ENCODE data around the gene PXYLP1.
"Not testable (repeated sequence)": the region's sequence is repeated elsewhere in the genome, so short reads cannot be mapped to it uniquely, and the experiment has no call there.

The PXYLP1 gene

GRCh38 chr3:141312354-141313092 is 80.9 kb downstream of the PXYLP1 start:
- H3K9me3 ChIP-seq (ENCODE audit: control insufficient read depth, low read length): no peaks in the 10 kb centered on the region
- H3K4me1 ChIP-seq (ENCODE audit: control insufficient read depth, insufficient read depth, low read length, poor library complexity, severe bottlenecking): no peaks in the 10 kb centered on the region
- peak overlapping the region; percentile 62 for H3K27ac ChIP-seq (ENCODE audit: low read depth, low read length, severe bottlenecking)
- H3K36me3 ChIP-seq (ENCODE audit: control insufficient read depth, insufficient read depth, low read length): no peaks in the 10 kb centered on the region
- peak overlapping the region; percentile 82 for H3K4me3 ChIP-seq (ENCODE audit: extremely low read depth, insufficient read depth, low read length, poor library complexity, severe bottlenecking)
- WGBS, 2 experiments (ENCODE audit: insufficient coverage in 2 of 2): 92 to 94% methylated on average over 15 of the region's 16 CpGs

DNA sequence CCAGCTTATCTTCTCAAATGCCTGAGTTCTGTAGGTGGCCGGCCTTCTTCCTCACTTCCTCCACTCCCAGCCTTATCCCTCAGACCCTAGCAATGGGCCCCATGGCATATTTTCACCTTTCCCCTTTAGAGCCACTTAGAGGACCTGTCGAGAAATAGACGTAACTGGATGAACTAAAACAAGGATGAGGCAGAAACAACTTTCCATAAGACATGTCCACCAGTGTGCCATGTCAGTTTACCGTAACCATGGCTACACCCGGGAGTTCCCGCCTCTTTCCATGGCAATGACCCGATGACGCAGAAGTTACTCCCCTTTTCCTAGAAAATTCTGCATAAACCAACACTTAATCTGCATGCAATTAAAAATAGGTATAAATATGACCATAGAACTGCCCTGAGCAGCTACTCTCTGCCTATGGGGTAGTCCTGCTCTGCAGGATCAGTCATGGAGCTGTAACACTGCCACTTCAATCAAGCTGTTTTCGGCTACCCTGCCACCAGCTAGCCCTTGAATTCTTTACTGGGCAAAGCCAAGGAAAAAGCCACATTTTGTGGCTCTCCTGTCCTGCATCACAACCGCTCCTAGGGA is 81.6 kb downstream of the PXYLP1 start:
- H3K36me3 ChIP-seq (ENCODE audit: control insufficient read depth, insufficient read depth, low read length): no peaks in the 10 kb centered on the region
- H3K27ac ChIP-seq (ENCODE audit: low read depth, low read length, severe bottlenecking): no peak overlapping the region
- H3K9me3 ChIP-seq (ENCODE audit: control insufficient read depth, low read length): no peaks in the 10 kb centered on the region
- no peaks in the 10 kb centered on the region for H3K4me1 ChIP-seq (ENCODE audit: control insufficient read depth, insufficient read depth, low read length, poor library complexity, severe bottlenecking)
- no peak overlapping the region for H3K4me3 ChIP-seq (ENCODE audit: extremely low read depth, insufficient read depth, low read length, poor library complexity, severe bottlenecking)
- WGBS, 2 experiments (ENCODE audit: insufficient coverage in 2 of 2): 89 to 92% methylated on average over 5 to 8 of the region's 10 CpGs

- not testable (repeated sequence) for H3K4me1 ChIP-seq (ENCODE audit: control insufficient read depth, insufficient read depth, low read length, poor library complexity, severe bottlenecking); H3K4me3 ChIP-seq (ENCODE audit: extremely low read depth, insufficient read depth, low read length, poor library complexity, severe bottlenecking); H3K9me3 ChIP-seq (ENCODE audit: control insufficient read depth, low read length); H3K27ac ChIP-seq (ENCODE audit: low read depth, low read length, severe bottlenecking); H3K36me3 ChIP-seq (ENCODE audit: control insufficient read depth, insufficient read depth, low read length)
- WGBS, 2 experiments (ENCODE audit: insufficient coverage in 2 of 2): 100% methylated on average over 2 of the region's 4 CpGs; no CpG with 5 or more reads in 1 of the 2 experiments
Observed at GRCh38 chr3:141314415-141314814, 82.8 kb downstream of the PXYLP1 start.

DNA sequence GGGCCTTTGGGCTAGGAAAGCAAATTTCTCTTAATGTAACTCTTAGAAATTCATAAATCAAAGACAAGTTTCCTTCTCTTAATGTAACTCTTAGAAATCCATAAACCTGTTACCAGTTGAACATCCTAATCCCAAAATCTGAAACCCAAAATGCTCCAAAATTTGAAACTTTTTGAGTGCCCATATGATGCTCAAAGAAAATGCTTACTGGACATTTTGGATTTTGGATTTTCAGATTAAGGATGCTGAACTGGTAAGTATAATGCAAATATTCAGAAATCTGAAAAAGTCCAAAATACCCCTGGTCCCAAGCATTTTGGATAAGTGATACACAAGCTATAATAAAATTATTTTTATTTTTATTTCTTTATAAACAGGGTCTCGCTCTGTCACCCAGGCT is 85.2 kb downstream of the PXYLP1 start:
- Histone ChIP-seq H3K27ac (ENCODE audit: low read depth, low read length, severe bottlenecking) (no peak overlapping the region), H3K4me1 (ENCODE audit: control insufficient read depth, insufficient read depth, low read length, poor library complexity, severe bottlenecking) (peaks cover 5% of the 10 kb centered on the region), H3K36me3 (ENCODE audit: control insufficient read depth, insufficient read depth, low read length) (no peaks in the 10 kb centered on the region), H3K4me3 (ENCODE audit: extremely low read depth, insufficient read depth, low read length, poor library complexity, severe bottlenecking) (no peak overlapping the region), H3K9me3 (ENCODE audit: control insufficient read depth, low read length) (peaks cover 7% of the 10 kb centered on the region)
- WGBS, 2 experiments (ENCODE audit: insufficient coverage in 2 of 2): no CpG with 5 or more reads among the region's 1 CpG

- Histone ChIP-seq H3K27ac (ENCODE audit: low read depth, low read length, severe bottlenecking) (no peak overlapping the region), H3K4me1 (ENCODE audit: control insufficient read depth, insufficient read depth, low read length, poor library complexity, severe bottlenecking) (peaks cover 5% of the 10 kb centered on the region), H3K36me3 (ENCODE audit: control insufficient read depth, insufficient read depth, low read length) (no peaks in the 10 kb centered on the region), H3K9me3 (ENCODE audit: control insufficient read depth, low read length) (peaks cover 7% of the 10 kb centered on the region), H3K4me3 (ENCODE audit: extremely low read depth, insufficient read depth, low read length, poor library complexity, severe bottlenecking) (no peak overlapping the region)
Observed at GRCh38 chr3:141320399-141321108, 88.9 kb downstream of the PXYLP1 start.

GRCh38 chr3:141321109-141321497 is 89.5 kb downstream of the PXYLP1 start:
- no peak overlapping the region for H3K27ac ChIP-seq (ENCODE audit: low read depth, low read length, severe bottlenecking)
- H3K36me3 ChIP-seq (ENCODE audit: control insufficient read depth, insufficient read depth, low read length): no peaks in the 10 kb centered on the region
- H3K4me3 ChIP-seq (ENCODE audit: extremely low read depth, insufficient read depth, low read length, poor library complexity, severe bottlenecking): no peak overlapping the region
- no CpG with 5 or more reads among the region's 1 CpG for WGBS, 2 experiments (ENCODE audit: insufficient coverage in 2 of 2)
- H3K4me1 ChIP-seq (ENCODE audit: control insufficient read depth, insufficient read depth, low read length, poor library complexity, severe bottlenecking): peaks cover 6% of the 10 kb centered on the region
- H3K9me3 ChIP-seq (ENCODE audit: control insufficient read depth, low read length): peaks cover 7% of the 10 kb centered on the region

GRCh38 chr3:141323936-141324704 is 92.5 kb downstream of the PXYLP1 start:
- no peak overlapping the region for H3K4me3 ChIP-seq (ENCODE audit: extremely low read depth, insufficient read depth, low read length, poor library complexity, severe bottlenecking)
- no peak overlapping the region for H3K27ac ChIP-seq (ENCODE audit: low read depth, low read length, severe bottlenecking)
- no peaks in the 10 kb centered on the region for H3K36me3 ChIP-seq (ENCODE audit: control insufficient read depth, insufficient read depth, low read length)
- peaks cover 7% of the 10 kb centered on the region for H3K9me3 ChIP-seq (ENCODE audit: control insufficient read depth, low read length)
- 88% methylated on average over 3 of the region's 4 CpGs; no CpG with 5 or more reads in 1 of the 2 experiments for WGBS, 2 experiments (ENCODE audit: insufficient coverage in 2 of 2)
- peaks cover 9% of the 10 kb centered on the region for H3K4me1 ChIP-seq (ENCODE audit: control insufficient read depth, insufficient read depth, low read length, poor library complexity, severe bottlenecking)

GRCh38 chr3:141326123-141326522 is 94.5 kb downstream of the PXYLP1 start:
- H3K27ac ChIP-seq (ENCODE audit: low read depth, low read length, severe bottlenecking): no peak overlapping the region
- H3K36me3 ChIP-seq (ENCODE audit: control insufficient read depth, insufficient read depth, low read length): no peaks in the 10 kb centered on the region

DNA sequence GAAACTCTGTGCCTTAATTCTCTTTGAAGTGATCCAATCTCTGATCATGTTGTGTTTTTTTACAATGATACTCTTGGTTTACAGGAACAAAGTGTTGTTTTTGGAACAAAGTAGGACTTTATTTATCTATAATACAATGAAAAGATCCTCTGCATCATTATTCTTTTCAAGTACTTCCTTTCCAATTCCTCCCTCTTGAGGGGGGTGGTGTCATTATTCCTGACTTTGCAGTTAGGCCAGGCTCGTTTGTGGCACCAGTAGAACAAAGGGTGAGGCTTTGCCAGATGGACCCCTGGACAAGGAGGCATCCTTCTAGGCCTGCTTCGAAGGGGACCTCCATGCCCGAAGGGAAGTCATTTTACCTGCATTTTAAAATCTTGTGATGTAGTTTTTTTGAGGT is 95.0 kb downstream of the PXYLP1 start:
- Histone ChIP-seq H3K36me3 (ENCODE audit: control insufficient read depth, insufficient read depth, low read length) (no peaks in the 10 kb centered on the region), H3K4me1 (ENCODE audit: control insufficient read depth, insufficient read depth, low read length, poor library complexity, severe bottlenecking) (peaks cover 17% of the 10 kb centered on the region), H3K9me3 (ENCODE audit: control insufficient read depth, low read length) (no peaks in the 10 kb centered on the region), H3K4me3 (ENCODE audit: extremely low read depth, insufficient read depth, low read length, poor library complexity, severe bottlenecking) (no peak overlapping the region), H3K27ac (ENCODE audit: low read depth, low read length, severe bottlenecking) (no peak overlapping the region)
- 20% methylated on average over 1 of the region's 3 CpGs; no CpG with 5 or more reads in 1 of the 2 experiments for WGBS, 2 experiments (ENCODE audit: insufficient coverage in 2 of 2)

More at GRCh38 chr3:141326123-141326522, 94.5 kb downstream of the PXYLP1 start:
- Histone ChIP-seq H3K4me1 (ENCODE audit: control insufficient read depth, insufficient read depth, low read length, poor library complexity, severe bottlenecking) (peaks cover 12% of the 10 kb centered on the region), H3K9me3 (ENCODE audit: control insufficient read depth, low read length) (no peaks in the 10 kb centered on the region), H3K4me3 (ENCODE audit: extremely low read depth, insufficient read depth, low read length, poor library complexity, severe bottlenecking) (no peak overlapping the region)

- Histone ChIP-seq H3K4me3 (ENCODE audit: extremely low read depth, insufficient read depth, low read length, poor library complexity, severe bottlenecking) (no peak overlapping the region), H3K27ac (ENCODE audit: low read depth, low read length, severe bottlenecking) (no peak overlapping the region), H3K36me3 (ENCODE audit: control insufficient read depth, insufficient read depth, low read length) (no peaks in the 10 kb centered on the region), H3K9me3 (ENCODE audit: control insufficient read depth, low read length) (no peaks in the 10 kb centered on the region), H3K4me1 (ENCODE audit: control insufficient read depth, insufficient read depth, low read length, poor library complexity, severe bottlenecking) (peaks cover 31% of the 10 kb centered on the region)
- 92% methylated on average over 4 to 7 of the region's 7 CpGs for WGBS, 2 experiments (ENCODE audit: insufficient coverage in 2 of 2)
Observed at GRCh38 chr3:141328286-141329166, 96.9 kb downstream of the PXYLP1 start.

Measured in mesodermal cell (in vitro differentiated cells).